Measurements from ENCODE around the gene RAD51AP1. TPM values are rescaled to one million over a fixed set of nuclear protein-coding genes. Genes with fewer than 3 reads are reported as not detected.
"Not testable (repeated sequence)": the region's sequence is repeated elsewhere in the genome, so short reads cannot be mapped to it uniquely, and the experiment has no call there.

The RAD51AP1 gene
- total RNA-seq, 4 donors from 2014 or later = 0.65 to 1.7 (median 1.7) TPM; not detected in 1

DNA sequence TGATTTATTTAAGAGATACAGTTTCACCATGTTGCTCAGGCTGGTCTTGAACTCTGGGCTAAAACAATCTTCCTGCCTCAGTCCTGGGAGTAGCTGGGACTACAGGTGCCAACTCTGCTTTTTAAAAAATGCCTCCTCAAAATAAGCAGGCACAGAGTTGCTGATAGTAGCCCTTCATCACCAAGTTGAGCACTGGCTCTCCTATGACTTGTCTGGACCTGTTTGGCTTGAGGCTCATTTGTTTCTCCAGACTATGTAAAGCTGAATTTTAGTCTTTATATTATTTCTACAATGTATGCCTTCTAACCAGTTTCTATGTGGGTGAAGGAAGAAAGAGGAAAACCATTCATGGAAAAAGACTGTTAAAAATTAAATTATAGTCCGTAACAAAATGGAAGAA lies 39.5 kb upstream of the RAD51AP1 start:
- no peaks in the 10 kb centered on the region for H3K9me3 ChIP-seq
- no peak for ATAC-seq
- in situ Hi-C loops (cut with MboI; ENCODE audit: low sequenced_read_pairs in 4 of 4) = no loop called here
- H3K36me3 ChIP-seq = peaks cover 0 to 23% of the 10 kb centered on the region in 2 donors
- TF ChIP-seq, protein P1, sequence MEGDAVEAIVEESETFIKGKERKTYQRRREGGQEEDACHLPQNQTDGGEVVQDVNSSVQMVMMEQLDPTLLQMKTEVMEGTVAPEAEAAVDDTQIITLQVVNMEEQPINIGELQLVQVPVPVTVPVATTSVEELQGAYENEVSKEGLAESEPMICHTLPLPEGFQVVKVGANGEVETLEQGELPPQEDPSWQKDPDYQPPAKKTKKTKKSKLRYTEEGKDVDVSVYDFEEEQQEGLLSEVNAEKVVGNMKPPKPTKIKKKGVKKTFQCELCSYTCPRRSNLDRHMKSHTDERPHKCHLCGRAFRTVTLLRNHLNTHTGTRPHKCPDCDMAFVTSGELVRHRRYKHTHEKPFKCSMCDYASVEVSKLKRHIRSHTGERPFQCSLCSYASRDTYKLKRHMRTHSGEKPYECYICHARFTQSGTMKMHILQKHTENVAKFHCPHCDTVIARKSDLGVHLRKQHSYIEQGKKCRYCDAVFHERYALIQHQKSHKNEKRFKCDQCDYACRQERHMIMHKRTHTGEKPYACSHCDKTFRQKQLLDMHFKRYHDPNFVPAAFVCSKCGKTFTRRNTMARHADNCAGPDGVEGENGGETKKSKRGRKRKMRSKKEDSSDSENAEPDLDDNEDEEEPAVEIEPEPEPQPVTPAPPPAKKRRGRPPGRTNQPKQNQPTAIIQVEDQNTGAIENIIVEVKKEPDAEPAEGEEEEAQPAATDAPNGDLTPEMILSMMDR (IDR thresholded peaks at IDR 0.05 in 4 of 5, conservative IDR thresholded peaks at IDR 0.05 in 1 of 5) = no peak
- no peak for TF ChIP-seq POLR2A (IDR thresholded peaks at IDR 0.05)
- H3K27me3 ChIP-seq = no peaks in the 10 kb centered on the region
- no peak for DNase-seq
- intact Hi-C loops (cut with DNase I; ENCODE audit: low total_unique reads) = no loop called here
- no peaks in the 10 kb centered on the region for H3K4me1 ChIP-seq
- H3K4me3 ChIP-seq = no peak overlapping the region
- H3K27ac ChIP-seq = no peak overlapping the region

- H3K27ac ChIP-seq = peak overlapping the region in 3 of 4 donors; percentile 25 to 52 (median 44)
- H3K4me3 ChIP-seq = no peak overlapping the region
- no peaks in the 10 kb centered on the region for H3K27me3 ChIP-seq
- ATAC-seq (peak; percentile 97 to 98), DNase-seq (no peak)
- H3K9me3 ChIP-seq = no peaks in the 10 kb centered on the region
- peaks cover 0 to 11% of the 10 kb centered on the region in 2 donors for H3K36me3 ChIP-seq
- TF ChIP-seq, protein P1 (IDR thresholded peaks at IDR 0.05 in 4 of 5, conservative IDR thresholded peaks at IDR 0.05 in 1 of 5) = no peak
- no peak for TF ChIP-seq POLR2A (IDR thresholded peaks at IDR 0.05)
- in situ Hi-C loops (cut with MboI; ENCODE audit: low sequenced_read_pairs in 4 of 4) = no loop called here
- intact Hi-C loops (cut with DNase I; ENCODE audit: low total_unique reads) = loop anchor here (5.0 kb wide), 1 partner anchor 53 kb away; no protein-coding TSS in a partner anchor
- H3K4me1 ChIP-seq = peaks cover 9 to 11% of the 10 kb centered on the region in 2 donors
These were observed 33.2 kb upstream of the RAD51AP1 start for GRCh38 chr12:4505376-4505986.

DNA sequence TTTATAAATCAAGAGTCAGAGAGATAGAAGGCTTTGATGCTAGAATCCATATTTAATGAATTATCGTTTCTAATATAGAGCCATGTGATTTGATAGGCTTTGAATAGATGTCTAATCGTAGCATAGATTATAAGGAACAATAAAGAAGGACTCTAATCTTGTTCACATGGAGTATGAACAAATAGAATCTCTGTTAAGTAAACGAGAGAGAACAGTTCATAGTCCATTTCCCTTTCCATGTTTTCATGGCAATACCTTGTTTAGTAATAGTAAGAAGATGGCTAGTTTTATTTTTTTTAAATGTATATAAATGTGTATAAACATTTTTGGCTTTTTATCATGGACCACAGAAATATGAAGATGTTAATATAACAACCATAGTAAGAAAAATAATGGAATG lies 32.3 kb upstream of the RAD51AP1 start:
- Histone ChIP-seq H3K27me3 (no peaks in the 10 kb centered on the region), H3K36me3 (peaks cover 0 to 11% of the 10 kb centered on the region in 2 donors), H3K9me3 (no peaks in the 10 kb centered on the region), H3K27ac (no peak overlapping the region), H3K4me3 (no peak overlapping the region), H3K4me1 (peaks cover 9 to 11% of the 10 kb centered on the region in 2 donors)
- DNase-seq (no peak), ATAC-seq (no peak)
- intact Hi-C loops (cut with DNase I; ENCODE audit: low total_unique reads) = loop anchor here (5.0 kb wide), 1 partner anchor 54 kb away; no protein-coding TSS in a partner anchor
- in situ Hi-C loops (cut with MboI; ENCODE audit: low sequenced_read_pairs in 4 of 4) = no loop called here
- TF ChIP-seq, protein P1 (IDR thresholded peaks at IDR 0.05 in 4 of 5, conservative IDR thresholded peaks at IDR 0.05 in 1 of 5) = no peak

- in situ Hi-C loops (cut with MboI; ENCODE audit: low sequenced_read_pairs in 4 of 4) = no loop called here
- DNase-seq = no peak
- intact Hi-C loops (cut with DNase I; ENCODE audit: low total_unique reads) = loop anchor here (5.0 kb wide), 1 partner anchor 55 kb away; no protein-coding TSS in a partner anchor
- peaks cover 0 to 11% of the 10 kb centered on the region in 2 donors for H3K36me3 ChIP-seq
- H3K4me3 ChIP-seq = no peak overlapping the region
- H3K9me3 ChIP-seq = no peaks in the 10 kb centered on the region
- ATAC-seq = no peak
- no peak for TF ChIP-seq POLR2A (IDR thresholded peaks at IDR 0.05)
- TF ChIP-seq, protein P1 (IDR thresholded peaks at IDR 0.05 in 4 of 5, conservative IDR thresholded peaks at IDR 0.05 in 1 of 5) = no peak
- no peaks in the 10 kb centered on the region for H3K27me3 ChIP-seq
- H3K4me1 ChIP-seq = peaks cover 9 to 11% of the 10 kb centered on the region in 2 donors
- no peak overlapping the region for H3K27ac ChIP-seq
These were observed 31.8 kb upstream of the RAD51AP1 start for GRCh38 chr12:4506870-4507269.

- ATAC-seq; H3K9me3 ChIP-seq; H3K27me3 ChIP-seq; H3K4me3 ChIP-seq; H3K27ac ChIP-seq; in situ Hi-C loops (cut with MboI; ENCODE audit: low sequenced_read_pairs in 4 of 4); DNase-seq: not testable (repeated sequence)
- intact Hi-C loops (cut with DNase I; ENCODE audit: low total_unique reads) = loop anchor here (5.0 kb wide), 1 partner anchor 56 kb away; no protein-coding TSS in a partner anchor
- Histone ChIP-seq H3K4me1 (peaks cover 9 to 11% of the 10 kb centered on the region in 2 donors), H3K36me3 (peaks cover 0 to 11% of the 10 kb centered on the region in 2 donors)
These were observed 30.2 kb upstream of the RAD51AP1 start for GRCh38 chr12:4508503-4508902.

GRCh38 chr12:4509269-4509668 lies 29.4 kb upstream of the RAD51AP1 start:
- DNase-seq; ATAC-seq; H3K36me3 ChIP-seq; H3K9me3 ChIP-seq; H3K27ac ChIP-seq; in situ Hi-C loops (cut with MboI; ENCODE audit: low sequenced_read_pairs in 4 of 4); H3K27me3 ChIP-seq; H3K4me3 ChIP-seq: not testable (repeated sequence)
- intact Hi-C loops (cut with DNase I; ENCODE audit: low total_unique reads) = loop anchor here (5.0 kb wide), 1 partner anchor 57 kb away; no protein-coding TSS in a partner anchor
- H3K4me1 ChIP-seq = peaks cover 9 to 11% of the 10 kb centered on the region in 2 donors

All from gastrocnemius medialis (tissue), 4 donors.